Large intestine (tissue), 3 donors: ENCODE data around the gene TNNT2. TPM values are rescaled to one million over a fixed set of nuclear protein-coding genes. Genes with fewer than 3 reads are reported as not detected.

Experiments used
- DNase-seq, 2 donors: peaks; one replicate each; pipeline versions ENCODE4 v3.0.0 to v3.0.0-alpha.2; 2013
- H3K27ac ChIP-seq: one replicate; pipeline ENCODE4 v1.5.1; 2013; ENCODE audit warnings: low read length
- H3K27me3 ChIP-seq: 2 replicates; pipeline ENCODE4 v1.6.1; 2013; ENCODE audit warnings: low read length; ENCODE audit not compliant: control insufficient read depth, insufficient read depth
- H3K36me3 ChIP-seq: 2 replicates; pipeline ENCODE4 v1.6.1; 2013; ENCODE audit warnings: low read length; ENCODE audit not compliant: control insufficient read depth, insufficient read depth
- H3K4me1 ChIP-seq: one replicate; pipeline ENCODE4 v1.6.1; 2013; ENCODE audit warnings: low read length; ENCODE audit not compliant: control insufficient read depth, insufficient read depth
- H3K4me3 ChIP-seq: one replicate; pipeline ENCODE4 v1.5.1; 2013; ENCODE audit warnings: low read length
- H3K9me3 ChIP-seq: one replicate; pipeline ENCODE4 v1.6.1; 2013; ENCODE audit warnings: mild to moderate bottlenecking, low read depth, low read length, moderate library complexity; ENCODE audit not compliant: control insufficient read depth
- WGBS: methylation state at CpG from one replicate; pipeline ENCODE4 v1.1.5; 2013; ENCODE audit warnings: low lambda C conversion rate; ENCODE audit not compliant: insufficient coverage; 5-methylcytosine and 5-hydroxymethylcytosine counted together
- polyA plus RNA-seq: library from polyadenylated mRNA; unstranded; fragments of 120-200 nt; gene quantifications from one replicate; pipeline ENCODE4 v1.2.1, GENCODE V29; 2013

TNNT2 gene
- polyA plus RNA-seq, 1 donor, result 20.8 TPM

- WGBS, result no CpG with 5 or more reads among the region's 6 CpGs
- no peaks in the 10 kb centered on the region for H3K9me3 ChIP-seq
- H3K36me3 ChIP-seq, result no peaks in the 10 kb centered on the region
- peaks cover 21% of the 10 kb centered on the region for H3K27me3 ChIP-seq
- DNase-seq, result no peak
- no peak overlapping the region for H3K4me3 ChIP-seq
- H3K27ac ChIP-seq, result no peak overlapping the region
- peaks cover 7% of the 10 kb centered on the region for H3K4me1 ChIP-seq
Observed at GRCh38 chr1:201364808-201365105, 12.7 kb downstream of the TNNT2 start.

- H3K9me3 ChIP-seq, result no peaks in the 10 kb centered on the region
- WGBS, result no CpG with 5 or more reads among the region's 8 CpGs
- no peak overlapping the region for H3K27ac ChIP-seq
- DNase-seq, result no peak
- H3K4me1 ChIP-seq, result peaks cover 7% of the 10 kb centered on the region
- peaks cover 10% of the 10 kb centered on the region for H3K27me3 ChIP-seq
- H3K4me3 ChIP-seq, result no peak overlapping the region
- H3K36me3 ChIP-seq, result no peaks in the 10 kb centered on the region
Observed at GRCh38 chr1:201363467-201363866, 14.0 kb downstream of the TNNT2 start.

GRCh38 chr1:201362906-201363305 lies 14.6 kb downstream of the TNNT2 start:
- Histone ChIP-seq H3K4me1 (peaks cover 7% of the 10 kb centered on the region), H3K36me3 (no peaks in the 10 kb centered on the region), H3K4me3 (no peak overlapping the region), H3K27ac (no peak overlapping the region), H3K9me3 (no peaks in the 10 kb centered on the region), H3K27me3 (peaks cover 4% of the 10 kb centered on the region)
- no CpG with 5 or more reads among the region's 3 CpGs for WGBS
- no peak for DNase-seq

- Histone ChIP-seq H3K4me3 (no peak overlapping the region), H3K27ac (no peak overlapping the region), H3K27me3 (peaks cover 2% of the 10 kb centered on the region), H3K9me3 (no peaks in the 10 kb centered on the region), H3K36me3 (no peaks in the 10 kb centered on the region), H3K4me1 (peaks cover 7% of the 10 kb centered on the region)
- DNase-seq, result no peak
- no CpG with 5 or more reads among the region's 10 CpGs for WGBS
Observed at GRCh38 chr1:201361652-201362504, 15.6 kb downstream of the TNNT2 start.

GRCh38 chr1:201360901-201361651 lies 16.4 kb downstream of the TNNT2 start:
- peaks cover 2% of the 10 kb centered on the region for H3K27me3 ChIP-seq
- WGBS, result no CpG with 5 or more reads among the region's 15 CpGs
- no peaks in the 10 kb centered on the region for H3K9me3 ChIP-seq
- no peak overlapping the region for H3K27ac ChIP-seq
- no peaks in the 10 kb centered on the region for H3K36me3 ChIP-seq
- peaks cover 7% of the 10 kb centered on the region for H3K4me1 ChIP-seq
- DNase-seq, result no peak
- no peak overlapping the region for H3K4me3 ChIP-seq

- Histone ChIP-seq H3K36me3 (no peaks in the 10 kb centered on the region), H3K27me3 (peaks cover 2% of the 10 kb centered on the region), H3K4me3 (no peak overlapping the region), H3K9me3 (no peaks in the 10 kb centered on the region), H3K27ac (no peak overlapping the region), H3K4me1 (peaks cover 7% of the 10 kb centered on the region)
- DNase-seq, result no peak
- no CpG with 5 or more reads among the region's 7 CpGs for WGBS
Observed at GRCh38 chr1:201360486-201360885, 17.0 kb downstream of the TNNT2 start.

DNA sequence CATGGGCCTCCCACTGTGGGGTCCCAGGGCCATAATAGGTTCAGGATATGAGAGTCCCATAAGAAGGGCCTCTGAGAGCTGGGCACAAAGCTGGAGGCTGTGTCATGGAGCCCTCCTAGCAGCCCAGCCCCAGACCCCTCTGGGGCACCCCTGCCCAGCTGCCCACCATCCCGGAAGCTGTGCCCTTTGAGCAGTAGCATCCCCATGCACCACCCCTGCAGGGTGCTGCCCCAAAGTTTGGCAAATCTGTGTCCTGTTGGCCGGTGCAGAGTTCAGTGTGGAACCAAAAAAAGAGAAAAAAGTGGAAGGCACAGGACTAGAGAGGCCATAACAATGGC lies 17.6 kb downstream of the TNNT2 start:
- Histone ChIP-seq H3K27ac (no peak overlapping the region), H3K36me3 (no peaks in the 10 kb centered on the region), H3K27me3 (peaks cover 2% of the 10 kb centered on the region), H3K4me3 (no peak overlapping the region), H3K4me1 (peaks cover 7% of the 10 kb centered on the region), H3K9me3 (no peaks in the 10 kb centered on the region)
- WGBS, result no CpG with 5 or more reads among the region's 2 CpGs
- no peak for DNase-seq

- Histone ChIP-seq H3K4me3 (no peak overlapping the region), H3K36me3 (no peaks in the 10 kb centered on the region), H3K27ac (no peak overlapping the region), H3K27me3 (peaks cover 5% of the 10 kb centered on the region), H3K9me3 (no peaks in the 10 kb centered on the region), H3K4me1 (peaks cover 7% of the 10 kb centered on the region)
- WGBS, result no CpG with 5 or more reads among the region's 18 CpGs
- DNase-seq, result no peak
Observed at GRCh38 chr1:201359031-201359872, 18.2 kb downstream of the TNNT2 start.

GRCh38 chr1:201358596-201358995 lies 18.9 kb downstream of the TNNT2 start:
- no peak overlapping the region for H3K4me3 ChIP-seq
- WGBS, result no CpG with 5 or more reads among the region's 4 CpGs
- no peak overlapping the region for H3K27ac ChIP-seq
- H3K27me3 ChIP-seq, result peaks cover 9% of the 10 kb centered on the region
- peaks cover 7% of the 10 kb centered on the region for H3K4me1 ChIP-seq
- DNase-seq, result no peak
- no peaks in the 10 kb centered on the region for H3K9me3 ChIP-seq
- H3K36me3 ChIP-seq, result no peaks in the 10 kb centered on the region

- H3K9me3 ChIP-seq, result no peaks in the 10 kb centered on the region
- H3K4me1 ChIP-seq, result peaks cover 7% of the 10 kb centered on the region
- peaks cover 12% of the 10 kb centered on the region for H3K27me3 ChIP-seq
- DNase-seq, result no peak
- H3K27ac ChIP-seq, result no peak overlapping the region
- WGBS, result no CpG with 5 or more reads among the region's 10 CpGs
- H3K36me3 ChIP-seq, result no peaks in the 10 kb centered on the region
- no peak overlapping the region for H3K4me3 ChIP-seq
Observed at GRCh38 chr1:201357636-201358348, 19.7 kb downstream of the TNNT2 start.
